GM12891 (cell line): ENCODE data around the gene MYO19.

Experiments
- POLR2A ChIP-seq: IDR thresholded peaks from 2 replicates; pipeline ENCODE4 v1.6.1; 2011; ENCODE audit warnings: low read depth, low read length, control low read depth
- POLR2AphosphoS5 ChIP-seq: IDR thresholded peaks from 2 replicates; pipeline ENCODE4 v1.6.1; 2011; ENCODE audit warnings: low read depth, low read length, control low read depth

- TF ChIP-seq POLR2A (no peak), POLR2AphosphoS5 (no peak)
Measured at GRCh38 chr17:36576793-36577192, 42.1 kb upstream of the MYO19 start.
